HCT116 (cell line): Measurements from ENCODE around the gene ZBTB21. TPM values are rescaled to one million over a fixed set of nuclear protein-coding genes. Genes with fewer than 3 reads are reported as not detected.

Experiments used
- ATAC-seq: fragments of 200-7000 bp; cut with Tn5 transposase; 2 replicates; pipeline ENCODE4 v1.9.1; 2020; ENCODE audit warnings: mild to moderate bottlenecking, moderate library complexity
- BruUV-seq: library from RNA; stranded (reverse); fragments of 400-500 nt; replicated peaks from 2 replicates; lab custom pipeline; 2021; lab: Mats Ljungman, UMichigan
- CTCF ChIA-PET: fragments of 300-600 bp; sonication (Branson Sonifier 250); formaldehyde crosslinking; loops from one replicate; lab custom pipeline; 2021; ENCODE audit warnings: antibody characterized with exemption; lab: Charles Lee
- POLR2A ChIA-PET: fragments of 300-600, 350-600 bp; sonication (Branson Sonifier 250); formaldehyde crosslinking; loops from one replicate; lab custom pipeline; 2021; ENCODE audit warnings: antibody characterized with exemption; lab: Charles Lee
- RAD21 ChIA-PET, 2 experiments: fragments of 300-600 bp; sonication (Branson Sonifier 250); formaldehyde crosslinking; loops; one replicate each; lab custom pipeline; 2023; ENCODE audit warnings: low total read pairs in 2 of 2; ENCODE audit not compliant: uncharacterized antibody in 2 of 2, unreplicated experiment in 2 of 2, low non-redundant PET in 1 of 2; lab: Charles Lee
- DNase-seq: peaks from one replicate; pipeline ENCODE4 v3.0.0-alpha.2; 2010; ENCODE audit warnings: low read depth, low spot score
- H2AFZ ChIP-seq: fragments of 200-600 bp; shearing (Covaris generic), sonication (generic); 2 replicates; pipeline ENCODE4 v1.6.1; 2017; ENCODE audit warnings: low read depth, mixed run types, mixed read lengths, antibody characterized with exemption, low read length; ENCODE audit not compliant: poor library complexity, severe bottlenecking
- H3K27ac ChIP-seq: 2 replicates; pipeline ENCODE4 v1.5.1; 2012; ENCODE audit warnings: low read depth, low read length
- H3K27me3 ChIP-seq: fragments of 200-600 bp; sonication (generic); 2 replicates; pipeline ENCODE4 v1.6.1; 2016; ENCODE audit warnings: mixed run types, low read length, mixed read lengths; ENCODE audit not compliant: insufficient read depth
- H3K36me3 ChIP-seq, 2 experiments: fragments of 200-500 bp in 1 of 2; fragments of 200-600 bp in 1 of 2; sonication (Bioruptor generic) in 1 of 2; sonication (generic) in 1 of 2; 2 replicates each; pipeline versions ENCODE4 v1.5.1 to v1.6.1; 2014 to 2016; ENCODE audit warnings: low read length in 2 of 2, inconsistent platforms in 1 of 2, mixed read lengths in 1 of 2, mixed run types in 1 of 2; ENCODE audit not compliant: insufficient read depth in 2 of 2, control insufficient read depth in 1 of 2
- H3K4me1 ChIP-seq, 2 experiments: fragments of 200-600 bp in 1 of 2; sonication (generic) in 1 of 2; 2 replicates each; pipeline versions ENCODE4 v1.5.1 to v1.6.1; 2012 to 2017; ENCODE audit warnings: low read length in 2 of 2, inconsistent platforms in 1 of 2, mild to moderate bottlenecking in 1 of 2, mixed read lengths in 1 of 2, mixed run types in 1 of 2, moderate library complexity in 1 of 2; ENCODE audit not compliant: insufficient read depth in 2 of 2, control insufficient read depth in 1 of 2
- H3K4me2 ChIP-seq: fragments of 200-600 bp; sonication (generic); 2 replicates; pipeline ENCODE4 v1.6.1; 2017; ENCODE audit warnings: mixed run types, low read length, mixed read lengths
- H3K4me3 ChIP-seq, 2 experiments: fragments of 200-600 bp in 1 of 2; sonication (generic) in 1 of 2; replicated peaks in 1 of 2; 2 replicates each; pipeline ENCODE4 v1.5.1; 2011 to 2016; ENCODE audit warnings: low read length in 2 of 2, control low read depth in 1 of 2, low read depth in 1 of 2, mild to moderate bottlenecking in 1 of 2, mixed read lengths in 1 of 2, mixed run types in 1 of 2
- H3K79me2 ChIP-seq: fragments of 200-600 bp; sonication (generic); 2 replicates; pipeline ENCODE4 v1.6.1; 2017; ENCODE audit warnings: mild to moderate bottlenecking, mixed run types, low read length, moderate library complexity, mixed read lengths; ENCODE audit not compliant: insufficient read depth
- H3K9ac ChIP-seq: fragments of 200-600 bp; sonication (generic); 2 replicates; pipeline ENCODE4 v1.6.1; 2016; ENCODE audit warnings: low read length, mixed read lengths
- H3K9me2 ChIP-seq: fragments of 200-600 bp; sonication (generic), shearing (Covaris generic); 2 replicates; pipeline ENCODE4 v1.6.1; 2017; ENCODE audit warnings: mixed run types, mild to moderate bottlenecking, moderate library complexity; ENCODE audit not compliant: insufficient read depth
- H3K9me3 ChIP-seq, 2 experiments: fragments of 200-500 bp in 1 of 2; fragments of 200-600 bp in 1 of 2; sonication (Bioruptor generic) in 1 of 2; sonication (generic) in 1 of 2; 2 replicates each; pipeline ENCODE4 v1.6.1; 2014 to 2017; ENCODE audit warnings: low read length in 2 of 2, mixed read lengths in 2 of 2, inconsistent platforms in 1 of 2, low read depth in 1 of 2, mild to moderate bottlenecking in 1 of 2, mixed run types in 1 of 2, moderate library complexity in 1 of 2; ENCODE audit not compliant: control insufficient read depth in 1 of 2, insufficient read depth in 1 of 2
- H4K20me1 ChIP-seq: fragments of 200-600 bp; sonication (generic), shearing (Covaris generic); 2 replicates; pipeline ENCODE4 v1.6.1; 2017; ENCODE audit warnings: mixed run types, mild to moderate bottlenecking, moderate library complexity; ENCODE audit not compliant: insufficient read depth
- CEBPB ChIP-seq: IDR thresholded peaks from 2 replicates; pipeline ENCODE4 v1.6.1; 2012; ENCODE audit warnings: low read depth
- EGR1 ChIP-seq: IDR thresholded peaks from 2 replicates; pipeline ENCODE4 v1.6.1; 2012; ENCODE audit warnings: low read depth
- ELF1 ChIP-seq: IDR thresholded peaks from 2 replicates; pipeline ENCODE4 v1.6.1; 2012; ENCODE audit warnings: low read depth, borderline replicate concordance
- EZH2 ChIP-seq: fragments of 200-600 bp; sonication (generic); IDR thresholded peaks from 2 replicates; pipeline ENCODE4 v1.6.1; 2017; ENCODE audit warnings: antibody characterized with exemption, mixed run types
- POLR2A ChIP-seq: IDR thresholded peaks from 2 replicates; pipeline ENCODE4 v1.7.0; 2011; ENCODE audit warnings: borderline replicate concordance; ENCODE audit not compliant: insufficient read depth, insufficient read length; ENCODE audit errors: extremely low read depth
- SP1 ChIP-seq: IDR thresholded peaks from 2 replicates; pipeline ENCODE4 v1.6.1; 2012; ENCODE audit warnings: low read depth
- SRF ChIP-seq: IDR thresholded peaks from 2 replicates; pipeline ENCODE4 v1.6.1; 2012; ENCODE audit warnings: low read depth
- YY1 ChIP-seq: IDR thresholded peaks from 2 replicates; pipeline ENCODE4 v1.6.1; 2011; ENCODE audit warnings: low read length, low read depth, moderate library complexity, mild to moderate bottlenecking; ENCODE audit not compliant: insufficient replicate concordance; ENCODE audit errors: extremely low read depth
- ZFX ChIP-seq: fragments of 450-650 bp; IDR thresholded peaks from 2 replicates; pipeline ENCODE4 v1.6.1; 2017
- ZNF274 ChIP-seq: fragments of 200-500 bp; sonication (Bioruptor generic); IDR thresholded peaks from 2 replicates; pipeline ENCODE4 v1.6.1; 2014; ENCODE audit warnings: mild to moderate bottlenecking, low read depth, low read length, inconsistent platforms
- intact Hi-C: fragments of 100-400 bp; cut with micrococcal nuclease; formaldehyde crosslinking; loops from 2 replicates; pipeline ENCODE4 v1.10.0; 2022
- total RNA-seq: library from RNA; stranded (reverse); gene quantifications from one replicate; pipeline ENCODE4 v1.2.1, GENCODE V29; 2021; ENCODE audit not compliant: unreplicated experiment
- TF ChIP-seq, protein P1 (sequence below), 3 experiments: fragments of 200-600 bp in 1 of 3; sonication (generic) in 1 of 3; IDR thresholded peaks in 2 of 3; conservative IDR thresholded peaks in 1 of 3; 2 replicates each; pipeline ENCODE4 v1.5.1; 2012 to 2017; ENCODE audit warnings: low read depth in 2 of 3, low read length in 2 of 3, antibody characterized with exemption in 1 of 3, borderline replicate concordance in 1 of 3, control low read depth in 1 of 3, mild to moderate bottlenecking in 1 of 3, mixed read lengths in 1 of 3, mixed run types in 1 of 3, moderate library complexity in 1 of 3; ENCODE audit not compliant: insufficient read depth in 1 of 3
- TF ChIP-seq, protein P2 (sequence below): IDR thresholded peaks from 2 replicates; pipeline ENCODE4 v1.6.1; 2012
- TF ChIP-seq, protein P3 (sequence below): IDR thresholded peaks from 2 replicates; pipeline ENCODE4 v1.6.1; 2012; ENCODE audit warnings: low read depth

ZBTB21 gene
- total RNA-seq, 1 experiment from 2014 or later: 28.7 TPM

DNA sequence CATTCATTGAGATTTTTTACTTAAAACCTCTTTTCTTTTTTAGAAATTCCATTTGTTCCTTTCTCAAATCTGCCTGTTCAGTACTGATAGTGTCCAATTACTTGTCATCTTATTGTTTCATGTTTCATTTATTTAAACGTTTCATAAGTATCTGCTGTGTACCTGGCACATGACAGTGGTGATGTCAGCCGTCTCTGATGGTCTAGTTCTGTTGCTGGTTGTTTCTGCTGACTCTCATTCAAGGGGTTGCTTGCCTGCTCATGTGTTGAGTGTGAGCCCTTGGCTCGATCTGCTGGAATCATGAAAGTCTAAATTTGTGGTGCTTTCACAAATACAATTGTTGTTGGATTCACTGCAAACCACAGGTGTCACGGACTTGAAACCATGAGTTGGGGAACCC, 30.8 kb downstream of the ZBTB21 start:
- DNase-seq (no peak), ATAC-seq (no peak)
- H3K4me1 ChIP-seq: no peaks in the 10 kb centered on the region
- H3K36me3 ChIP-seq: no peaks in the 10 kb centered on the region
- 0 out of 4 replicates have a peak, but pooled peaks cover 0 to 10% of the 10 kb centered on the region in 2 experiments for H3K9me3 ChIP-seq
- no peak overlapping the region for H3K4me3 ChIP-seq
- H3K4me2 ChIP-seq: no peak overlapping the region
- H4K20me1 ChIP-seq: no peaks in the 10 kb centered on the region
- ChIA-PET CTCF (no interaction called here), POLR2A (no interaction called here), RAD21 (no interaction called here)
- no peaks in the 10 kb centered on the region for H3K27me3 ChIP-seq
- no peaks in the 10 kb centered on the region for H3K79me2 ChIP-seq
- no peak overlapping the region for H2AFZ ChIP-seq
- BruUV-seq: no TSS peak
- intact Hi-C loops: no loop called here
- H3K9me2 ChIP-seq: no peaks in the 10 kb centered on the region
- TF ChIP-seq, protein P1, sequence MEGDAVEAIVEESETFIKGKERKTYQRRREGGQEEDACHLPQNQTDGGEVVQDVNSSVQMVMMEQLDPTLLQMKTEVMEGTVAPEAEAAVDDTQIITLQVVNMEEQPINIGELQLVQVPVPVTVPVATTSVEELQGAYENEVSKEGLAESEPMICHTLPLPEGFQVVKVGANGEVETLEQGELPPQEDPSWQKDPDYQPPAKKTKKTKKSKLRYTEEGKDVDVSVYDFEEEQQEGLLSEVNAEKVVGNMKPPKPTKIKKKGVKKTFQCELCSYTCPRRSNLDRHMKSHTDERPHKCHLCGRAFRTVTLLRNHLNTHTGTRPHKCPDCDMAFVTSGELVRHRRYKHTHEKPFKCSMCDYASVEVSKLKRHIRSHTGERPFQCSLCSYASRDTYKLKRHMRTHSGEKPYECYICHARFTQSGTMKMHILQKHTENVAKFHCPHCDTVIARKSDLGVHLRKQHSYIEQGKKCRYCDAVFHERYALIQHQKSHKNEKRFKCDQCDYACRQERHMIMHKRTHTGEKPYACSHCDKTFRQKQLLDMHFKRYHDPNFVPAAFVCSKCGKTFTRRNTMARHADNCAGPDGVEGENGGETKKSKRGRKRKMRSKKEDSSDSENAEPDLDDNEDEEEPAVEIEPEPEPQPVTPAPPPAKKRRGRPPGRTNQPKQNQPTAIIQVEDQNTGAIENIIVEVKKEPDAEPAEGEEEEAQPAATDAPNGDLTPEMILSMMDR (IDR thresholded peaks at IDR 0.05 in 2 of 3, conservative IDR thresholded peaks at IDR 0.05 in 1 of 3; ENCODE audit: borderline replicate concordance in 1 of 3, insufficient read depth in 1 of 3, low read depth in 2 of 3, low read length in 2 of 3): no peak
- TF ChIP-seq ELF1: no peak
- no peak for TF ChIP-seq ZNF274
- TF ChIP-seq POLR2A: no peak
- TF ChIP-seq, protein P2, sequence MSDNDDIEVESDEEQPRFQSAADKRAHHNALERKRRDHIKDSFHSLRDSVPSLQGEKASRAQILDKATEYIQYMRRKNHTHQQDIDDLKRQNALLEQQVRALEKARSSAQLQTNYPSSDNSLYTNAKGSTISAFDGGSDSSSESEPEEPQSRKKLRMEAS: no peak
- TF ChIP-seq YY1: no peak
- no peak for TF ChIP-seq CEBPB
- no peak for TF ChIP-seq EZH2
- no peak for TF ChIP-seq SP1
- TF ChIP-seq, protein P3, sequence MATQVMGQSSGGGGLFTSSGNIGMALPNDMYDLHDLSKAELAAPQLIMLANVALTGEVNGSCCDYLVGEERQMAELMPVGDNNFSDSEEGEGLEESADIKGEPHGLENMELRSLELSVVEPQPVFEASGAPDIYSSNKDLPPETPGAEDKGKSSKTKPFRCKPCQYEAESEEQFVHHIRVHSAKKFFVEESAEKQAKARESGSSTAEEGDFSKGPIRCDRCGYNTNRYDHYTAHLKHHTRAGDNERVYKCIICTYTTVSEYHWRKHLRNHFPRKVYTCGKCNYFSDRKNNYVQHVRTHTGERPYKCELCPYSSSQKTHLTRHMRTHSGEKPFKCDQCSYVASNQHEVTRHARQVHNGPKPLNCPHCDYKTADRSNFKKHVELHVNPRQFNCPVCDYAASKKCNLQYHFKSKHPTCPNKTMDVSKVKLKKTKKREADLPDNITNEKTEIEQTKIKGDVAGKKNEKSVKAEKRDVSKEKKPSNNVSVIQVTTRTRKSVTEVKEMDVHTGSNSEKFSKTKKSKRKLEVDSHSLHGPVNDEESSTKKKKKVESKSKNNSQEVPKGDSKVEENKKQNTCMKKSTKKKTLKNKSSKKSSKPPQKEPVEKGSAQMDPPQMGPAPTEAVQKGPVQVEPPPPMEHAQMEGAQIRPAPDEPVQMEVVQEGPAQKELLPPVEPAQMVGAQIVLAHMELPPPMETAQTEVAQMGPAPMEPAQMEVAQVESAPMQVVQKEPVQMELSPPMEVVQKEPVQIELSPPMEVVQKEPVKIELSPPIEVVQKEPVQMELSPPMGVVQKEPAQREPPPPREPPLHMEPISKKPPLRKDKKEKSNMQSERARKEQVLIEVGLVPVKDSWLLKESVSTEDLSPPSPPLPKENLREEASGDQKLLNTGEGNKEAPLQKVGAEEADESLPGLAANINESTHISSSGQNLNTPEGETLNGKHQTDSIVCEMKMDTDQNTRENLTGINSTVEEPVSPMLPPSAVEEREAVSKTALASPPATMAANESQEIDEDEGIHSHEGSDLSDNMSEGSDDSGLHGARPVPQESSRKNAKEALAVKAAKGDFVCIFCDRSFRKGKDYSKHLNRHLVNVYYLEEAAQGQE: no peak
- TF ChIP-seq SRF: no peak
- no peak for TF ChIP-seq EGR1
- TF ChIP-seq ZFX: no peak
- H3K9ac ChIP-seq: no peak overlapping the region
- H3K27ac ChIP-seq: no peak overlapping the region
